SK-N-SH treated with all-trans-retinoic acid at 6 μM for 48 hours (cell line): ENCODE measurements around the gene AQP5.

Source experiments
- ATAC-seq: fragments of 200-7000 bp; cut with Tn5 transposase; 3 replicates; pipeline ENCODE4 v1.9.1; 2020; ENCODE audit warnings: mild to moderate bottlenecking, moderate library complexity
- ARNTL ChIP-seq: fragments of 450-650 bp; formaldehyde crosslinking; IDR thresholded peaks from 2 replicates; pipeline ENCODE4 v1.5.0; 2020; ENCODE audit warnings: low read depth, mild to moderate bottlenecking, moderate library complexity, borderline replicate concordance
- BACH2 ChIP-seq: fragments of 250-450 bp; sonication (Bioruptor Pico); IDR thresholded peaks from 2 replicates; pipeline ENCODE4 v1.9.0; 2021; ENCODE audit warnings: mild to moderate bottlenecking, borderline replicate concordance
- ESRRG ChIP-seq: fragments of 250-450 bp; sonication (Bioruptor Pico); IDR thresholded peaks from 2 replicates; pipeline ENCODE4 v1.6.1; 2021; ENCODE audit warnings: mild to moderate bottlenecking
- GLIS3 ChIP-seq: fragments of 250-450 bp; sonication (Bioruptor Pico); IDR thresholded peaks from 2 replicates; pipeline ENCODE4 v1.5.0; 2020; ENCODE audit warnings: mild to moderate bottlenecking, moderate library complexity
- ISL1 ChIP-seq: fragments of 250-450 bp; sonication (Bioruptor Pico); IDR thresholded peaks from 2 replicates; pipeline ENCODE4 v2.1.2; 2022; ENCODE audit warnings: mild to moderate bottlenecking, moderate library complexity
- PATZ1 ChIP-seq: fragments of 250-450 bp; sonication (Bioruptor Pico); IDR thresholded peaks from 2 replicates; pipeline ENCODE4 v1.8.0; 2020; ENCODE audit warnings: mild to moderate bottlenecking, moderate library complexity, borderline replicate concordance
- POU6F1 ChIP-seq: fragments of 250-450 bp; sonication (Bioruptor Pico); IDR thresholded peaks from 2 replicates; pipeline ENCODE4 v1.8.0; 2021; ENCODE audit warnings: low read depth, mild to moderate bottlenecking, moderate library complexity, borderline replicate concordance
- RARB ChIP-seq: fragments of 250-450 bp; sonication (Bioruptor Pico); IDR thresholded peaks from 2 replicates; pipeline ENCODE4 v1.8.0; 2021; ENCODE audit warnings: mild to moderate bottlenecking, moderate library complexity
- SNAI2 ChIP-seq: fragments of 250-450 bp; sonication (Bioruptor Pico); IDR thresholded peaks from 2 replicates; pipeline ENCODE4 v1.5.0; 2020; ENCODE audit warnings: mild to moderate bottlenecking, moderate library complexity
- TCF4 ChIP-seq: fragments of 250-450 bp; sonication (Bioruptor Pico); IDR thresholded peaks from 2 replicates; pipeline ENCODE4 v1.8.0; 2021; ENCODE audit warnings: mild to moderate bottlenecking, moderate library complexity, borderline replicate concordance
- TOX ChIP-seq: fragments of 250-450 bp; sonication (Bioruptor Pico); IDR thresholded peaks from 2 replicates; pipeline ENCODE4 v1.8.0; 2021; ENCODE audit warnings: mild to moderate bottlenecking, moderate library complexity, borderline replicate concordance
- ZC3H10 ChIP-seq: fragments of 250-450 bp; sonication (Bioruptor Pico); IDR thresholded peaks from 2 replicates; pipeline ENCODE4 v1.5.1; 2021; ENCODE audit warnings: mild to moderate bottlenecking, moderate library complexity
- ZFP3 ChIP-seq: fragments of 250-450 bp; sonication (Bioruptor Pico); IDR thresholded peaks from 2 replicates; pipeline ENCODE4 v1.5.0; 2020; ENCODE audit warnings: mild to moderate bottlenecking, moderate library complexity
- ZFP30 ChIP-seq: fragments of 450-650 bp; formaldehyde crosslinking; IDR thresholded peaks from 2 replicates; pipeline ENCODE4 v1.5.0; 2022; ENCODE audit warnings: mild to moderate bottlenecking, moderate library complexity
- ZNF565 ChIP-seq: fragments of 450-650 bp; formaldehyde crosslinking; conservative IDR thresholded peaks from 2 replicates; pipeline ENCODE4 v1.5.0; 2020; ENCODE audit warnings: low read depth, mild to moderate bottlenecking, moderate library complexity
- ZNF70 ChIP-seq: fragments of 450-650 bp; formaldehyde crosslinking; IDR thresholded peaks from 2 replicates; pipeline ENCODE4 v1.5.0; 2020; ENCODE audit warnings: mild to moderate bottlenecking, moderate library complexity
- ZNF8 ChIP-seq: fragments of 450-650 bp; formaldehyde crosslinking; IDR thresholded peaks from 2 replicates; pipeline ENCODE4 v1.5.0; 2020; ENCODE audit warnings: mild to moderate bottlenecking, moderate library complexity
- TF ChIP-seq, protein P1 (sequence below): fragments of 250-450 bp; sonication (Bioruptor Pico); IDR thresholded peaks from 2 replicates; pipeline ENCODE4 v1.5.1; 2021; ENCODE audit warnings: mild to moderate bottlenecking, moderate library complexity
- TF ChIP-seq, protein P2 (sequence below): fragments of 250-450 bp; sonication (Bioruptor Pico); IDR thresholded peaks from 2 replicates; pipeline ENCODE4 v1.5.0; 2020; ENCODE audit warnings: mild to moderate bottlenecking, moderate library complexity

The AQP5 gene

GRCh38 chr12:49962861-49963765 lies 1.4 kb downstream of the AQP5 start:
- TF ChIP-seq BACH2, result no peak
- no peak for TF ChIP-seq ESRRG (CRISPR knock-in tag)
- TF ChIP-seq TCF4 (CRISPR knock-in tag), result no peak
- no peak for TF ChIP-seq TOX (CRISPR knock-in tag)
- TF ChIP-seq ZFP3, result no peak
- no peak for TF ChIP-seq ZNF8
- TF ChIP-seq ISL1 (CRISPR knock-in tag), result no peak
- no peak for TF ChIP-seq ZFP30 (CRISPR knock-in tag)
- TF ChIP-seq ZNF70, result no peak
- TF ChIP-seq SNAI2, result no peak
- TF ChIP-seq, protein P1, sequence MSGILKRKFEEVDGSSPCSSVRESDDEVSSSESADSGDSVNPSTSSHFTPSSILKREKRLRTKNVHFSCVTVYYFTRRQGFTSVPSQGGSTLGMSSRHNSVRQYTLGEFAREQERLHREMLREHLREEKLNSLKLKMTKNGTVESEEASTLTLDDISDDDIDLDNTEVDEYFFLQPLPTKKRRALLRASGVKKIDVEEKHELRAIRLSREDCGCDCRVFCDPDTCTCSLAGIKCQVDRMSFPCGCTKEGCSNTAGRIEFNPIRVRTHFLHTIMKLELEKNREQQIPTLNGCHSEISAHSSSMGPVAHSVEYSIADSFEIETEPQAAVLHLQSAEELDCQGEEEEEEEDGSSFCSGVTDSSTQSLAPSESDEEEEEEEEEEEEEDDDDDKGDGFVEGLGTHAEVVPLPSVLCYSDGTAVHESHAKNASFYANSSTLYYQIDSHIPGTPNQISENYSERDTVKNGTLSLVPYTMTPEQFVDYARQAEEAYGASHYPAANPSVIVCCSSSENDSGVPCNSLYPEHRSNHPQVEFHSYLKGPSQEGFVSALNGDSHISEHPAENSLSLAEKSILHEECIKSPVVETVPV, result no peak
- TF ChIP-seq, protein P2, sequence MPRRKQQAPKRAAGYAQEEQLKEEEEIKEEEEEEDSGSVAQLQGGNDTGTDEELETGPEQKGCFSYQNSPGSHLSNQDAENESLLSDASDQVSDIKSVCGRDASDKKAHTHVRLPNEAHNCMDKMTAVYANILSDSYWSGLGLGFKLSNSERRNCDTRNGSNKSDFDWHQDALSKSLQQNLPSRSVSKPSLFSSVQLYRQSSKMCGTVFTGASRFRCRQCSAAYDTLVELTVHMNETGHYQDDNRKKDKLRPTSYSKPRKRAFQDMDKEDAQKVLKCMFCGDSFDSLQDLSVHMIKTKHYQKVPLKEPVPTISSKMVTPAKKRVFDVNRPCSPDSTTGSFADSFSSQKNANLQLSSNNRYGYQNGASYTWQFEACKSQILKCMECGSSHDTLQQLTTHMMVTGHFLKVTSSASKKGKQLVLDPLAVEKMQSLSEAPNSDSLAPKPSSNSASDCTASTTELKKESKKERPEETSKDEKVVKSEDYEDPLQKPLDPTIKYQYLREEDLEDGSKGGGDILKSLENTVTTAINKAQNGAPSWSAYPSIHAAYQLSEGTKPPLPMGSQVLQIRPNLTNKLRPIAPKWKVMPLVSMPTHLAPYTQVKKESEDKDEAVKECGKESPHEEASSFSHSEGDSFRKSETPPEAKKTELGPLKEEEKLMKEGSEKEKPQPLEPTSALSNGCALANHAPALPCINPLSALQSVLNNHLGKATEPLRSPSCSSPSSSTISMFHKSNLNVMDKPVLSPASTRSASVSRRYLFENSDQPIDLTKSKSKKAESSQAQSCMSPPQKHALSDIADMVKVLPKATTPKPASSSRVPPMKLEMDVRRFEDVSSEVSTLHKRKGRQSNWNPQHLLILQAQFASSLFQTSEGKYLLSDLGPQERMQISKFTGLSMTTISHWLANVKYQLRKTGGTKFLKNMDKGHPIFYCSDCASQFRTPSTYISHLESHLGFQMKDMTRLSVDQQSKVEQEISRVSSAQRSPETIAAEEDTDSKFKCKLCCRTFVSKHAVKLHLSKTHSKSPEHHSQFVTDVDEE, result no peak
- no peak for TF ChIP-seq GLIS3 (CRISPR knock-in tag)
- no peak for TF ChIP-seq POU6F1 (CRISPR knock-in tag)
- TF ChIP-seq ZC3H10 (CRISPR knock-in tag), result no peak
- TF ChIP-seq, all 23 proteins: peak for 0
- peak; percentile 55 for ATAC-seq

- TF ChIP-seq ZFP30 (CRISPR knock-in tag), result no peak
- TF ChIP-seq POU6F1 (CRISPR knock-in tag), result no peak
- TF ChIP-seq ESRRG (CRISPR knock-in tag), result no peak
- TF ChIP-seq SNAI2, result no peak
- TF ChIP-seq ARNTL (CRISPR knock-in tag), result no peak
- no peak for TF ChIP-seq RARB (CRISPR knock-in tag)
- TF ChIP-seq ISL1 (CRISPR knock-in tag), result no peak
- no peak for TF ChIP-seq ZNF565
- no peak for TF ChIP-seq ZNF8
- no peak for TF ChIP-seq PATZ1 (CRISPR knock-in tag)
- TF ChIP-seq ZFP3, result no peak
- TF ChIP-seq BACH2, result no peak
- TF ChIP-seq ZNF70, result no peak
- TF ChIP-seq, protein P1, result no peak
- no peak for ATAC-seq
Observed at GRCh38 chr12:49963976-49964815, 2.5 kb downstream of the AQP5 start.
